Inflammatory macrophage treated with lipopolysaccharide for 1 hour (primary cell): ENCODE data around the gene GLIPR1.
"Not testable (repeated sequence)": the region's sequence is repeated elsewhere in the genome, so short reads cannot be mapped to it uniquely, and the experiment has no call there.

Experiments
- DNase-seq, 2 donors: peaks; one replicate each; pipeline ENCODE4 v3.0.0-alpha.2; 2020 to 2022

The GLIPR1 gene

GRCh38 chr12:75476071-75476470, 4.5 kb upstream of the GLIPR1 start:
- peak; percentile 73 to 89 for DNase-seq

GRCh38 chr12:75477137-75477536, 3.4 kb upstream of the GLIPR1 start:
- DNase-seq = no peak

- peak; percentile 89 to 90 for DNase-seq
Observed at GRCh38 chr12:75478116-75478794, 2.3 kb upstream of the GLIPR1 start.

GRCh38 chr12:75479963-75480461, 543 bp upstream of the GLIPR1 start:
- DNase-seq = peak in 1 of 2 donors; percentile 14

- peak; percentile 63 to 66 for DNase-seq
Observed at GRCh38 chr12:75481013-75481705, 604 bp downstream of the GLIPR1 start.

GRCh38 chr12:75481774-75482173, 1.2 kb downstream of the GLIPR1 start:
- peak; percentile 56 to 59 for DNase-seq

GRCh38 chr12:75482646-75483045, 2.1 kb downstream of the GLIPR1 start:
- no peak for DNase-seq

- DNase-seq = peak; percentile 40 to 53
Observed at GRCh38 chr12:75483431-75483830, 2.9 kb downstream of the GLIPR1 start.

- not testable (repeated sequence) for DNase-seq
Observed at GRCh38 chr12:75484450-75484849, 3.9 kb downstream of the GLIPR1 start.

- no peak for DNase-seq
Observed at GRCh38 chr12:75487308-75487707, 6.8 kb downstream of the GLIPR1 start.

GRCh38 chr12:75488553-75488952, 8.0 kb downstream of the GLIPR1 start:
- peak; percentile 51 to 68 for DNase-seq

- DNase-seq = no peak
Observed at GRCh38 chr12:75489187-75489586, 8.6 kb downstream of the GLIPR1 start.

GRCh38 chr12:75489613-75490210, 9.2 kb downstream of the GLIPR1 start:
- no peak for DNase-seq

GRCh38 chr12:75491169-75491568, 10.6 kb downstream of the GLIPR1 start:
- no peak for DNase-seq

- DNase-seq = no peak
Observed at GRCh38 chr12:75503459-75503858, 22.9 kb downstream of the GLIPR1 start.

- no peak for DNase-seq
Observed at GRCh38 chr12:75503866-75504265, 23.3 kb downstream of the GLIPR1 start.

GRCh38 chr12:75505706-75506312, 25.3 kb downstream of the GLIPR1 start:
- DNase-seq = peak in 1 of 2 donors; percentile 56

GRCh38 chr12:75507086-75507485, 26.5 kb downstream of the GLIPR1 start:
- DNase-seq = no peak

- DNase-seq = no peak
Observed at GRCh38 chr12:75508159-75508558, 27.6 kb downstream of the GLIPR1 start.

- no peak for DNase-seq
Observed at GRCh38 chr12:75509621-75510020, 29.1 kb downstream of the GLIPR1 start.

- DNase-seq = peak; percentile 96 to 97
Observed at GRCh38 chr12:75511116-75512048, 30.8 kb downstream of the GLIPR1 start, which contains the start of gene KRR1. TSS of gene KRR1 (minus strand) at chr12:75511609. CDS start at chr12:75511597, 12 bp downstream.

- DNase-seq = not testable (repeated sequence)
Observed at GRCh38 chr12:75521224-75521623, 40.7 kb downstream of the GLIPR1 start.
